Measurements from ENCODE around the gene PPP1R13L.
A peak's percentile ranks its signal among the peaks of the same experiment; 100 is the strongest.

PPP1R13L gene

DNA sequence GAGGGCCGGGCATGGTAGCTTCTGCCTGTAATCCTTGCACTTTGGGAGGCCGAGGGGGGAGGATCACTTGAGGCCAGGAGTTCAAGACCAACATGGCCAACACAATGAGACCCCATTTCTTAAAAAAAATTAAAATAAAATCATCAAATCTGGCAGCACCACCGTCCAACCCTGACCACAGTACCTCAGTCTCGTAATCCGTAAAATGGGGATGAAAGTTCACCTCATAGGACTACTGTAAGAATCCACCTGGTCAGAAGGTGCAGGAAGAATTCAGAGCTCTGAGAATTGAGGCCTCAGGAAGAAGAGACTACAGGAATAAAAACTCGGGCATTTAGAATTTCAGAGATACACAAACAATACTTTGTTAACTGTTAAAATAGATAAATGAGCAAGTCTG, 3.1 kb downstream of the PPP1R13L start:
- ChIA-PET POLR2A (interaction anchor here (0.6 to 2.0 kb wide), 7 partner anchors 21 to 84 kb away, joined by 3 to 6 read pairs (median 3); partner anchors contain the start of genes ERCC1 and FOSB), CTCF (interaction anchor here (0.6 to 4.6 kb wide), 29 partner anchors 8 to 878 kb away, joined by 3 to 42 read pairs (median 5); partner anchors contain the start of genes ERCC1, KLC3 and QPCTL)
- no peak for TF ChIP-seq ZNF302 (tag by site-specific recombination; IDR thresholded peaks at IDR 0.05; ENCODE audit: low read depth)
- TF ChIP-seq ZNF626 (tag by site-specific recombination; IDR thresholded peaks at IDR 0.05), result no peak
- no peak for TF ChIP-seq GLIS2 (tag by site-specific recombination; IDR thresholded peaks at IDR 0.05)
- TF ChIP-seq ZNF561 (tag by site-specific recombination; IDR thresholded peaks at IDR 0.05; ENCODE audit: borderline replicate concordance), result no peak
- TF ChIP-seq KLF8 (tag by site-specific recombination; IDR thresholded peaks at IDR 0.05), result no peak
- Histone ChIP-seq H3K36me3 (ENCODE audit: control insufficient read depth in 2 of 2, insufficient read depth in 1 of 2, low read length in 2 of 2) (no peaks in the 10 kb centered on the region; a peak in 1 of 3 replicates), H3K4me3 (ENCODE audit: low read depth, low read length) (no peak overlapping the region), H3K27ac (ENCODE audit: extremely low read depth, low read depth, low read length) (no peak overlapping the region), H3K9me3 (ENCODE audit: control insufficient read depth, insufficient read depth, low read depth, low read length) (no peaks in the 10 kb centered on the region), H3K4me1 (ENCODE audit: control insufficient read depth, insufficient read depth, low read length) (0 out of 2 replicates have a peak, but pooled peaks cover 3% of the 10 kb centered on the region)

DNA sequence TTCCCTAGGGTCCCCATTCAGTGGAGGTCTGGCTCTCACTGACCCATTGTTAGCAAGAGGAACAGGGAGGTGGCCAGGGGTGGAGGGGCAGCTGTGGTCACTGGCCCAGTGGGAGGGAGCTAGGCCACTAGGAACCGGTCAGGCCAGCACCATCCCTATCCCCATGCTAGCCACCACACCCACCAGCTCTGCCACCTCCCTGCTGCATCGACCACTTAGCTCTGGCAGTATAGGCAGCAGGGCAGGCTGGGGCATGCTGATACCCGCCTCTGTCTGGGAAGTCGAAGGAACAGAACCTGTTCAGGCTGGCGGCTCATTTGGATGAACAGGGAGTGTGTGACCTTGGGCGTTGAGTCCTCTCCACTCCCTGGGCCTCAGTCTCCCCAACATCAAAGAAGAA, 4.7 kb downstream of the PPP1R13L start:
- Histone ChIP-seq H3K36me3 (ENCODE audit: control insufficient read depth in 2 of 2, insufficient read depth in 1 of 2, low read length in 2 of 2) (no peaks in the 10 kb centered on the region; a peak in 1 of 3 replicates), H3K4me3 (ENCODE audit: low read depth, low read length) (no peak overlapping the region), H3K27ac (ENCODE audit: extremely low read depth, low read depth, low read length) (no peak overlapping the region), H3K9me3 (ENCODE audit: control insufficient read depth, insufficient read depth, low read depth, low read length) (no peaks in the 10 kb centered on the region), H3K4me1 (ENCODE audit: control insufficient read depth, insufficient read depth, low read length) (0 out of 2 replicates have a peak, but pooled peaks cover 3% of the 10 kb centered on the region)
- TF ChIP-seq ZFP37 (tag by site-specific recombination; IDR thresholded peaks at IDR 0.05) (no peak), KLF1 (tag by site-specific recombination; IDR thresholded peaks at IDR 0.05) (peak; percentile 32; the same call in 1 of the 2 replicates)
- CTCF ChIA-PET, result interaction anchor here (0.7 to 4.6 kb wide), 7 partner anchors 23 to 353 kb away, joined by 3 to 42 read pairs (median 6); partner anchors contain the start of gene FOSB
- POLR2A ChIA-PET, result interaction anchor here (0.5 kb wide), 1 partner anchor 24 kb away, joined by 4 read pairs; no protein-coding TSS in a partner anchor

DNA sequence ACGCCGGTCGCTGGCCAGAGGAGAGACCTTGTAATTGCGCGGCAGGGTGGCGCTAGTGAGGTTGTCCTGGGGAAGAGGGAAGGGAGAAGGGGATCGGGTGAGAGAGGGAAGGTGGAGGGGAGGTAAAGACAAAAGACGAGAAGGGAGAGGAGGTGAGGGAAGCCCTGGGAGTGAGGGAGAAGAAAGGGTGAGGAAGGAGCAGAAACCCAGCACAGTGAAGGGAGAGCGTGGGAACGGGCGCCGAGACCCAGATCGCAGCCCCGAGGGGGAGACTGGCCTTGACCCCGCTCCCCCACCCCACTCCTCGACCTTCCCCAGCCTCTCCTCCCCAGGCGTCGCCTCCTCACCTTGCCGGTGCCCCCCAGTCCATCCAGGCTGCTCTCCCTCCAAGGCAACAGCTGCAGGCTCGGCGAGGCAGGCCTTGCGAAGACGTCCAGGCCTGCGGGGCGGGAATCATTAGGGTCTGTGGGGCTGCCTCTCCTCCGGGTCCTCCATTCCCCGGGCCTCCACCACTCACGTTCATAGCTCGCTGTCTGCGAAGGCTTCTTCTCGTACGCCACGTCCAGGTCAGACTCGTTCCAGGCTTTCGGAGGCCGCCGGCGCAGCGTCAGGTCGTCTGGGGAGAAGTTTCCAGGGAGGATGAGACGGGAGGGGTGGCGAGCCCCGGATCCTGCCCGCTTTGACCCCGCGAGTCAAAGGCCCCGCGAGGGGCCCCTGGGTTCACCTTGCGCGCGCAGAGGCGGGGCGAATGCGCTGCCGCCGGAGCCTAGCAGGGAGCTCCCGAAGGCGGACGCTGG, 8.8 kb downstream of the PPP1R13L start:
- H3K4me1 ChIP-seq (ENCODE audit: control insufficient read depth, insufficient read depth, low read length), result no peaks in the 10 kb centered on the region
- ChIA-PET POLR2A (no interaction called here), CTCF (interaction anchor here (0.7 kb wide), 1 partner anchor 250 kb away, joined by 3 read pairs; no protein-coding TSS in a partner anchor)
- TF ChIP-seq, protein P1, sequence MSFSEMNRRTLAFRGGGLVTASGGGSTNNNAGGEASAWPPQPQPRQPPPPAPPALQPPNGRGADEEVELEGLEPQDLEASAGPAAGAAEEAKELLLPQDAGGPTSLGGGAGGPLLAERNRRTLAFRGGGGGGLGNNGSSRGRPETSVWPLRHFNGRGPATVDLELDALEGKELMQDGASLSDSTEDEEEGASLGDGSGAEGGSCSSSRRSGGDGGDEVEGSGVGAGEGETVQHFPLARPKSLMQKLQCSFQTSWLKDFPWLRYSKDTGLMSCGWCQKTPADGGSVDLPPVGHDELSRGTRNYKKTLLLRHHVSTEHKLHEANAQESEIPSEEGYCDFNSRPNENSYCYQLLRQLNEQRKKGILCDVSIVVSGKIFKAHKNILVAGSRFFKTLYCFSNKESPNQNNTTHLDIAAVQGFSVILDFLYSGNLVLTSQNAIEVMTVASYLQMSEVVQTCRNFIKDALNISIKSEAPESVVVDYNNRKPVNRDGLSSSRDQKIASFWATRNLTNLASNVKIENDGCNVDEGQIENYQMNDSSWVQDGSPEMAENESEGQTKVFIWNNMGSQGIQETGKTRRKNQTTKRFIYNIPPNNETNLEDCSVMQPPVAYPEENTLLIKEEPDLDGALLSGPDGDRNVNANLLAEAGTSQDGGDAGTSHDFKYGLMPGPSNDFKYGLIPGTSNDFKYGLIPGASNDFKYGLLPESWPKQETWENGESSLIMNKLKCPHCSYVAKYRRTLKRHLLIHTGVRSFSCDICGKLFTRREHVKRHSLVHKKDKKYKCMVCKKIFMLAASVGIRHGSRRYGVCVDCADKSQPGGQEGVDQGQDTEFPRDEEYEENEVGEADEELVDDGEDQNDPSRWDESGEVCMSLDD (tag by site-specific recombination; IDR thresholded peaks at IDR 0.05), result no peak
- TF ChIP-seq, protein P2, sequence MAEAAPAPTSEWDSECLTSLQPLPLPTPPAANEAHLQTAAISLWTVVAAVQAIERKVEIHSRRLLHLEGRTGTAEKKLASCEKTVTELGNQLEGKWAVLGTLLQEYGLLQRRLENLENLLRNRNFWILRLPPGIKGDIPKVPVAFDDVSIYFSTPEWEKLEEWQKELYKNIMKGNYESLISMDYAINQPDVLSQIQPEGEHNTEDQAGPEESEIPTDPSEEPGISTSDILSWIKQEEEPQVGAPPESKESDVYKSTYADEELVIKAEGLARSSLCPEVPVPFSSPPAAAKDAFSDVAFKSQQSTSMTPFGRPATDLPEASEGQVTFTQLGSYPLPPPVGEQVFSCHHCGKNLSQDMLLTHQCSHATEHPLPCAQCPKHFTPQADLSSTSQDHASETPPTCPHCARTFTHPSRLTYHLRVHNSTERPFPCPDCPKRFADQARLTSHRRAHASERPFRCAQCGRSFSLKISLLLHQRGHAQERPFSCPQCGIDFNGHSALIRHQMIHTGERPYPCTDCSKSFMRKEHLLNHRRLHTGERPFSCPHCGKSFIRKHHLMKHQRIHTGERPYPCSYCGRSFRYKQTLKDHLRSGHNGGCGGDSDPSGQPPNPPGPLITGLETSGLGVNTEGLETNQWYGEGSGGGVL (tag by site-specific recombination; IDR thresholded peaks at IDR 0.05), result 0 out of 2 replicates have a peak, but pooled peaks have one; percentile 10
- no peak for TF ChIP-seq ZNF501 (tag by site-specific recombination; IDR thresholded peaks at IDR 0.05)
- TF ChIP-seq PRDM1 (tag by site-specific recombination; IDR thresholded peaks at IDR 0.05), result peak; percentile 63; the same call in 1 of the 2 replicates
- TF ChIP-seq, protein P3, sequence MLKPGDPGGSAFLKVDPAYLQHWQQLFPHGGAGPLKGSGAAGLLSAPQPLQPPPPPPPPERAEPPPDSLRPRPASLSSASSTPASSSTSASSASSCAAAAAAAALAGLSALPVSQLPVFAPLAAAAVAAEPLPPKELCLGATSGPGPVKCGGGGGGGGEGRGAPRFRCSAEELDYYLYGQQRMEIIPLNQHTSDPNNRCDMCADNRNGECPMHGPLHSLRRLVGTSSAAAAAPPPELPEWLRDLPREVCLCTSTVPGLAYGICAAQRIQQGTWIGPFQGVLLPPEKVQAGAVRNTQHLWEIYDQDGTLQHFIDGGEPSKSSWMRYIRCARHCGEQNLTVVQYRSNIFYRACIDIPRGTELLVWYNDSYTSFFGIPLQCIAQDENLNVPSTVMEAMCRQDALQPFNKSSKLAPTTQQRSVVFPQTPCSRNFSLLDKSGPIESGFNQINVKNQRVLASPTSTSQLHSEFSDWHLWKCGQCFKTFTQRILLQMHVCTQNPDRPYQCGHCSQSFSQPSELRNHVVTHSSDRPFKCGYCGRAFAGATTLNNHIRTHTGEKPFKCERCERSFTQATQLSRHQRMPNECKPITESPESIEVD (tag by site-specific recombination; IDR thresholded peaks at IDR 0.05), result no peak
- peak; percentile 52 for TF ChIP-seq ZNF366 (tag by site-specific recombination; conservative IDR thresholded peaks at IDR 0.05)
- TF ChIP-seq, protein P4, sequence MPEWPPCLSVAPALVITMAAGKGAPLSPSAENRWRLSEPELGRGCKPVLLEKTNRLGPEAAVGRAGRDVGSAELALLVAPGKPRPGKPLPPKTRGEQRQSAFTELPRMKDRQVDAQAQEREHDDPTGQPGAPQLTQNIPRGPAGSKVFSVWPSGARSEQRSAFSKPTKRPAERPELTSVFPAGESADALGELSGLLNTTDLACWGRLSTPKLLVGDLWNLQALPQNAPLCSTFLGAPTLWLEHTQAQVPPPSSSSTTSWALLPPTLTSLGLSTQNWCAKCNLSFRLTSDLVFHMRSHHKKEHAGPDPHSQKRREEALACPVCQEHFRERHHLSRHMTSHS (tag by site-specific recombination; IDR thresholded peaks at IDR 0.05), result no peak
- no peak for TF ChIP-seq ZNF202 (tag by site-specific recombination; IDR thresholded peaks at IDR 0.05; ENCODE audit: borderline replicate concordance)
- TF ChIP-seq, protein P5, sequence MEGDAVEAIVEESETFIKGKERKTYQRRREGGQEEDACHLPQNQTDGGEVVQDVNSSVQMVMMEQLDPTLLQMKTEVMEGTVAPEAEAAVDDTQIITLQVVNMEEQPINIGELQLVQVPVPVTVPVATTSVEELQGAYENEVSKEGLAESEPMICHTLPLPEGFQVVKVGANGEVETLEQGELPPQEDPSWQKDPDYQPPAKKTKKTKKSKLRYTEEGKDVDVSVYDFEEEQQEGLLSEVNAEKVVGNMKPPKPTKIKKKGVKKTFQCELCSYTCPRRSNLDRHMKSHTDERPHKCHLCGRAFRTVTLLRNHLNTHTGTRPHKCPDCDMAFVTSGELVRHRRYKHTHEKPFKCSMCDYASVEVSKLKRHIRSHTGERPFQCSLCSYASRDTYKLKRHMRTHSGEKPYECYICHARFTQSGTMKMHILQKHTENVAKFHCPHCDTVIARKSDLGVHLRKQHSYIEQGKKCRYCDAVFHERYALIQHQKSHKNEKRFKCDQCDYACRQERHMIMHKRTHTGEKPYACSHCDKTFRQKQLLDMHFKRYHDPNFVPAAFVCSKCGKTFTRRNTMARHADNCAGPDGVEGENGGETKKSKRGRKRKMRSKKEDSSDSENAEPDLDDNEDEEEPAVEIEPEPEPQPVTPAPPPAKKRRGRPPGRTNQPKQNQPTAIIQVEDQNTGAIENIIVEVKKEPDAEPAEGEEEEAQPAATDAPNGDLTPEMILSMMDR (tag by site-specific recombination; IDR thresholded peaks at IDR 0.05), result 0 out of 2 replicates have a peak, but pooled peaks have one; percentile 16
- no peak for TF ChIP-seq ZNF354C (tag by site-specific recombination; IDR thresholded peaks at IDR 0.05; ENCODE audit: borderline replicate concordance, low read depth)
- TF ChIP-seq ZNF121 (tag by site-specific recombination; IDR thresholded peaks at IDR 0.05), result no peak
- no peaks in the 10 kb centered on the region for H3K9me3 ChIP-seq (ENCODE audit: control insufficient read depth, insufficient read depth, low read depth, low read length)
- H3K36me3 ChIP-seq (ENCODE audit: control insufficient read depth in 2 of 2, insufficient read depth in 1 of 2, low read length in 2 of 2), result no peaks in the 10 kb centered on the region; a peak in 1 of 3 replicates
- no peak overlapping the region for H3K4me3 ChIP-seq (ENCODE audit: low read depth, low read length)
- no peak overlapping the region for H3K27ac ChIP-seq (ENCODE audit: extremely low read depth, low read depth, low read length)

Measured in HEK293 (cell line).